HG03342 (cell line): ENCODE results near the gene UVRAG.

Experiments used
- ATAC-seq: cut with Tn5 transposase; IDR thresholded peaks from one replicate; pipeline ENCODE4 v1.9.1; 2021; ENCODE audit warnings: mild to moderate bottlenecking, moderate library complexity; ENCODE audit not compliant: unreplicated experiment

UVRAG gene

DNA sequence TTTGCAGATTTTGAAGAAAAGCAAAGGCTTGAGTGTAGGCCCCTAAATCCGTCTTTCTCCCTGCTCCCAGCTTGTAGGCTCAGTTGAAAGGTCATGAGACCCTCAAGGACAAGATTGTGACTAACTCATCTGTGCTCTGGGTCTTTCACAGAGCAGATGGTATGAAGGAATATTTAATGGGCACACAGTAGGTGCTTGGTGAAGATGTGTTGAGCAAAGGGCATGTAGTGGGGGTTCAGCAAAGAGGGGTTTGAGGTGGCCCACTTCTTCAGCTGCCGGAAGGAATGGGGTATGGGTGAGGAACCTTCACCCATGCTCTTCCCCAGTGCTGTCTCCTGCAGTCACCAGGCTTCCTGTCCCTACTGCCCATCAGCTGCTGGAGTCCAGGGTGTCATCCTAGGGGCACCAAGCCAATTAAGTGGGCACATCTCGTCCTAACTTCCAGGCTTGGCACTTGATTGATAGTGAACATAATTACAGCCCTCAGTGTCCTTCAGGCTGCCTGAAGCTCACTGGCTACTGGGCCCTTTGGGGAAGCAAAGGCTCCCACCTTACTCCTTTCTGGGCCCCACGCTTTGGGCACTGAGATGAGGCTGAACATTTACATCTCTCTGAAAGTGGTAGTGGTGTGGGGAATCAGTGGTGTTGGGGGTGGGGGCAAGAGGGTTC is 31.5 kb upstream of the UVRAG start:
- no peak for ATAC-seq

GRCh38 chr11:75784085-75784478 is 30.9 kb upstream of the UVRAG start:
- no peak for ATAC-seq

DNA sequence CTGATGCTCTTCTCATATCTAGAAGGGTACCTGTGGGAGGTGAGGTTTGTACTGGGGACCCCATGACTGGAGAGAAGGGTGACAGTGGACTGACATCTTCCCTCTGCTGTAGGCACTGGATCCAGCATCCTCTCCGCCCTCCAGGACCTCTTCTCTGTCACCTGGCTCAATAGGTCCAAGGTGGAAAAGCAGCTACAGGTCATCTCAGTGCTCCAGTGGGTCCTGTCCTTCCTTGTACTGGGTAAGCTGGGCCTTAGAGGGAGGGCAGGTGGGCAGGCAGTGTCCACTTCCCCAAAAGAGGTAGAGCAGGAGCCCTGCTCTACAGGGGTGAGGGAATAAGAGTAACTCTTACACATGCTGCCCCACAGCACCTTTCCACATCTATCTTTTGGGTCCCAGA is 30.5 kb upstream of the UVRAG start:
- ATAC-seq, result no peak

DNA sequence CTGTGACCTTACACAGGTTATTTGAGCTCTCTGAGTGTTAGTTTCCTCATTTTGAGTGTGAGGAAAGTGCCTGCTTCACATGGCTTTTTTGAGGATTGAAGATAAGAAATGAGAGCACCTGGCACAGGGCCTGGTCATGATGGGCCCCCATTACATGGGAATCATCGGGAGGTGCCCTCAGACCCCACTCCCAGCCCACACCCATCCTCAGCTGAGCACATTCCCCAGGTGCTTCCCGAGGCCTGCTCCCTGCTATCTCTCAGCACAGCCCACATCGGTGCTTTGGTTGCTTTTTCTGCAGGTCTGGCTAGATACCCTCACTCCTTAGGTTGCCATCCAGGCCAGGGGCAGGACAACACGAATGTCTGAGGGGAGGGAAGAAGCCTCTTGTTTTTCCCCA is 29.8 kb upstream of the UVRAG start:
- no peak for ATAC-seq

- peak; percentile 82 for ATAC-seq
Measured at GRCh38 chr11:75786101-75786736, 28.8 kb upstream of the UVRAG start.

DNA sequence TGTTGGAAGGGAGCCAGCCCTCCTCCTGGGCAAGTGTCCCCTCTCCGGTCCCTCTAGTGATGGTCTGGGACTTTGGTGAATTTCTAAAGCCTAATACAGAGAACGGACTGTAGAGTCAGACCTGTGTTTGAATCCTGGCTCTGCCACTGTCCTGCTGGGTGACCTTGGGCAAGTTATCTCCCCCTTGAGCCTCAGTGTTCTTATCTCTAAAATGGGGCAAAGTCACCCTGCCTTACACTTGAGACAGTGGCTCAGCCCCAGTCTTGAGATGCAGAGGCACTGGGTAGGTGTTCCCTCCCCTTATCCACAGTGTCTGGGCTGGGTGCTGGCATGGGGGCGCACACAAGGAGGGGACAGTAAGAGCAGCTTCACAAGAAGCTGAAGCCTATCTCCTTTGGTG is 25.5 kb upstream of the UVRAG start:
- no peak for ATAC-seq

DNA sequence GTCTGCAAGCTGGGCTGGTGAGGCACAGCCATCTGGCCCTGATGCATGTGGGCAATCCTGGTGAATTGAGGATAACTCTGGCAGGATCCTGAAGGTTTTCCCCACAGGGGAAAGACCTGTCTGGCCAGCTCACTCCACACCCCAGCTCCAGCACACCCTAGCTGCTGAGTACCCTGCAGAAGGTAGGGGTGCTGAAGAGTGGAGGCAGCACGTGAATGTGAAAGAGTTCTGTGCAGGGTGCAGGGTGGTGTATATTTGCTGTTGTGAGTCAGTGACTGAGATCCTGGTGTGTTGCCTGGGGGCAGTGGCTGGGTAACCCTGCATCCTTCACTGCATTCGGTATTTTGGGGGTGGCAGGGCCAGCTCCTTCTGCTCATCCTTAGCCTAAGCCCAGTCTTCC is 24.0 kb upstream of the UVRAG start:
- no peak for ATAC-seq

DNA sequence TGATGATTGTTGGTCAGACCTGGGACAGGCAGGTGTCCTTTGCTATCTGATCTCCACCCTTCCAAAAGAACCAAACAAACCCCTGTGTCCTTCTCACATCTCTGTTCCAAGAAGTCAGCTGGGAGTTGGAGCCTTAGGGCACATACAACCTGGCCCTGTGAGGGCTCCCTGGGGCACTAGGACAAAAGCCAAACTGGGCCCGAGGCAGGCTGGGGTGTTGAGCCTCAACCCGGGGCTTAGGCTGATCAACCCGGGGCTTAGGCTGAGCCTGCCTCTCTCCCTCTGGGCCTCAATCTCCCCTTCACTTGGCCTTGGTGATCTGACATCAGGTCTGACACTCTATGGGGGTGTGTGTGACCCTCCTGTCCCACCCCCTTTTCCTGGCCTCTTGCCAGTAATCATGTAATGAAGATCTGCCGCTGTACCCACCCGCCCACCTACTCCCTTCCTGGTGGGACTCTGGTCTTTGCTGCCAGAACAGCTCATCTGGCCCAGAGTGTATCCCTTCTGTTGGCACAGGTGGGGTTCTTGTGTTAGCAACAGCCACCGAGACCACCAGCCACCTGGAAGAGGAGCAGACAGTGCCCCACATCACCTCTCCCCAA is 22.8 kb upstream of the UVRAG start:
- no peak for ATAC-seq

DNA sequence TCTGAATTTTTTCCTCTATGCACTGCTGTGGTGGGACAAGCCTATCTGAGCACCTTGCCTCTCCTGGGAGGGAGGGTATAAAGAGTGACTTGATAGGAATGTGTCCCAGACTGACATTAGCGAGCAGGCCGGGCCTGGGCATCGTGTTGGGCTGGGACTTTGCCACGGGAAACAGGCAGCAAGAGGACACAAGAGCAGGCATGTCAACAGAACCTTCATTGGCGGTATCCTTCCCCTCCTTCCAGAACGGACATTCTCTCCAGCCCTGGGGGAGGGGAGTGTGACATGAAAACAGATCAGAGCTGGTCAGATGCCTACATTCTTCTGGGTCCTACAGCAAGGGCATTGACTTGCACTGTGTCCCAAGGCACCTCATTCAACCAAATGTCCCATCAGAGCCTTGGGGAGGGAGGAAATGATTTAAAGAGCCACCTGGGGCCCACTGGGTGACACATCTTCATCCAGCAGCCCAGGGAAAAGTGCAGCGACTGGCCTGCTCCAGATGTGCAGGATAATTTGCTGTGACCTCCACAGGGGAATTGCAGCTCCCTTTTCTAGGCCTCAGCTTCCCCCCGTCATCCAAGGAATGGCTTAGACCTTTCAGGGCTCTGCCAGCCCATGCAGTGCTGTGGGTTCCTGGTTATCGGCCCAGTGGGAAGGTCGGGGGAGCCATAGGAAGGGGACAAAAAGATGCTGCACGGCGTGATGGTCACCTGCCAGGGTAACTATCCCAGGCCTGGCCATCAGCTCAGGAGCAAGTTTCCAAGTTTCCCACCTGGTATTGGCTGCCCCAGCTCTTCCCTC is 21.8 kb upstream of the UVRAG start:
- ATAC-seq, result no peak

DNA sequence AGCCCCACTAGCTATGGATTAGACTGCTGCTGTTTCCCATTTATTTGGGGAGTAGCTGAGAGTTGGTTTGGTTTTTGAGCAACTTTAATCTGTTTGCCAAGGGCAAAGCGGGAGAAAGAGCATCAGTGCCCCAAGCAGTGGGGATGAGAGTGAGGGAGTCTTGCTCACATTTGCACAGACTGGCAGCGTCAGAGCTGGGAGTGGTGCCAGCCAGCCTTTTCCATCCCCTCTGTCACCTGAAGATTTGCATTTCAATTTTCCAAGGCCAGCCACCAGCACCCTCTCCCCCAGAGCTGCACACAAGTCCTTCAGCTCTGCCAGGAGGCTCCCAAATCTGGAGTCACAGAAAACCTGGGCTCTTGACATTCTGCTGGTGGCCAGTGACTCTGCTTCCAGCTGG is 21.0 kb upstream of the UVRAG start:
- no peak for ATAC-seq

GRCh38 chr11:75795276-75796090 is 19.5 kb upstream of the UVRAG start:
- ATAC-seq, result no peak

- ATAC-seq, result no peak
Measured at GRCh38 chr11:75796091-75796435, 18.9 kb upstream of the UVRAG start.

DNA sequence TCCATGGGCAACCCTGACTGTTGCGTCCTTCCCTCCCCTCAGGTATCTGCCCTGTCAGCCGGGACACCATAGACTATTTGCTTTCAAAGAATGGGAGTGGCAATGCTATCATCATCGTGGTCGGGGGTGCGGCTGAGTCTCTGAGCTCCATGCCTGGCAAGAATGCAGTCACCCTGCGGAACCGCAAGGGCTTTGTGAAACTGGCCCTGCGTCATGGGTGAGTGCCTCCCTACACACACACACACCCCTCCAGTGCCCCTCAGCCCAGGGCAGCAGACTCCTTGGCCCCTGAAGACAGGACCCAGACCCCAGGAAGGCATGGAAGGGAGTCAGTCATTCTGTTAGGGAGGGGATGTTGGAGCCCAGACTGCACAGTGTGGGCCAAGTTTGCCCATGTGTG is 17.9 kb upstream of the UVRAG start:
- peak; percentile 56 for ATAC-seq

GRCh38 chr11:75797792-75798191 is 17.2 kb upstream of the UVRAG start:
- no peak for ATAC-seq

DNA sequence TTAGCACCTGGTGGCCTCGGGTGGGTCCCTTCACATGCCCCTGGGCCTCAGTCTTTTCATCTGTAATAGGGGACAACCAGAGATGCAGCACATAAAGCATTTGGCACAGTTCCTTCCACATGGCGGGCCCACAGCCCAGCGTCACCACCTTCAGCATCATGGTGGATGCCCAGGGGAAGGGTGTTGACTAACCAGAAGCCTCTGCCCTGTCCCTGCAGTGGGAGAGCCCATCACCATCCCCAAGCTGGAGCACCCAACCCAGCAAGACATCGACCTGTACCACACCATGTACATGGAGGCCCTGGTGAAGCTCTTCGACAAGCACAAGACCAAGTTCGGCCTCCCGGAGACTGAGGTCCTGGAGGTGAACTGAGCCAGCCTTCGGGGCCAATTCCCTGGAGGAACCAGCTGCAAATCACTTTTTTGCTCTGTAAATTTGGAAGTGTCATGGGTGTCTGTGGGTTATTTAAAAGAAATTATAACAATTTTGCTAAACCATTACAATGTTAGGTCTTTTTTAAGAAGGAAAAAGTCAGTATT is 14.8 kb upstream of the UVRAG start:
- no peak for ATAC-seq

GRCh38 chr11:75800728-75801361 is 14.2 kb upstream of the UVRAG start:
- no peak for ATAC-seq

GRCh38 chr11:75801362-75802020 is 13.5 kb upstream of the UVRAG start:
- ATAC-seq, result no peak

DNA sequence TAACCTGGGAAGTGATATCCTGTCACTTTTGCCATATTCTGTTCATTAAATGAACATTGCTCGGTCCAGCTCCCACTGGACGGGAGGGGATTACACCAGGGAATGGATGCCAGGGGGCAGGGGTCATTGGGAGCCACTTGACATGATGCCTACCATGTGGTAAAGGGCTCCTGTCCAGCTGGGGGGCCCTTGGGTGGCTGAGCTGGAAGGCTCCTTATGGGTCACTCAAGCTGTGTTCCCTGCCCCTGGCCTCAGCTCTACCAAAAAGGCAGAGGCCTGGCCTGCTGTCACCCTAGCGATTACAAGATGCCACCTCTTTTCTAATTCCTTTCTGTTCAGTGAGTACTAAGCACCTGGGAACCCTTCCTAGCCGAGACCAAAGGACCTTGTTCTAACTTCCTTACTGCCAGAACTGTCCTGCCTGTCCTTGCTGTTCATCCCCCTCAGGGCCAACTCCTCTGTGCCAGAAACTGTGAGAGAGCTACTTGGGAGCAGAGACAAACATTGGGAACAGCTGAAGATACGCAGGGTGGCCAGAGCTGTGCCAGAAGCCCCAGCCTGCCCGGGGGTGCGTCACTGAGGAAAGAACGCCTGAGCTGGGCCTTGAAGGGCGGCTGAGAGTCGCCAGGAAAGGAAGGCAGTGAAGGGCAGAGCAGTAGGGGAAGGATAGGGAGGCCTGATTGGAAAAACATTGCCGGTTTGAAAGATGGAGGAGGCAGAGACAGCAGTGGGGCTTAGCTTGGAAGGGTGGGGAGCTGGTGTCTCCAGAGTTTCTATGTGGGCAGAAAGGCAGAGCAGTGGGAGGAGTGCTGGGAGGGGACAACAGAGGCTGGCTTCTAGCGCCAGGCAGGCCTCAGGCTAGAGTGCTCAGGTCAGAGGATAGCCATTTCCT is 12.7 kb upstream of the UVRAG start:
- ATAC-seq, result no peak
